Spleen (tissue), 7 donors: ENCODE results near the gene RAD51.
"Not testable (repeated sequence)": the region's sequence is repeated elsewhere in the genome, so short reads cannot be mapped to it uniquely, and the experiment has no call there.

ENCODE experiments used
- POLR2A ChIP-seq, 3 donors: fragments of 450-650 bp; IDR thresholded peaks; one replicate each; pipeline ENCODE4 v1.5.1; 2017; ENCODE audit warnings: antibody characterized with exemption in 3 of 3, mild to moderate bottlenecking in 1 of 3
- TF ChIP-seq, protein P1 (sequence below), 11 experiments: fragments of 200-600 bp in 7 of 11; fragments of 450-650 bp in 4 of 11; sonication (generic) in 4 of 11; IDR thresholded peaks in 8 of 11; conservative IDR thresholded peaks in 3 of 11; 1 replicate in 7 of 11; 2 replicates in 4 of 11; pipeline versions ENCODE4 v1.4.0 to v1.8.0; 2016 to 2021; ENCODE audit warnings: antibody characterized with exemption in 11 of 11, inconsistent platforms in 4 of 11, mild to moderate bottlenecking in 1 of 11
- donor health status: DM: no; HTN: no; CAD: no; lungs with moderate emphysema.
- donor health status: DM: no; HTN: no; CAD: no.
- donor health status: DM: no; HTN: no; CAD: no.

DNA sequence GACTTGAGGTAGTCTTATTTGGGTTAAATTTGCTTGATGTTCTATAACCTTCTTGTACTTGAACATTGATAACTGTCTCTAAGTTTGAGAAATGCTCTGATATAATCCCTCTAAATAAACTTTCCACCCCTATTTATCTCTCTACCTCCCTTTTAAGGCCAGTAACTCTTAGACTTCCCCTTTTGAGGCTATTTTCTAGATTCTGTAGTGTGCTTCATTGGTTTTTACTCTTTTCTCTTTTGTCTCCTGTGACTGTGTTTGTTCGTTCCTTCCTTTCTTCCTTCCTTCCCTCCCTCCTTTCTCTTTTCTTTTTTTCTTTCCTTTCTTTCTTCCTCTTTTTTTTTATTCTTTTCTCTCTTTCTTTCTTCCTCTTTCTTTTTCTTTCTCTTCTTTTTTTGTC, 14.0 kb upstream of the RAD51 start:
- TF ChIP-seq, protein P1, sequence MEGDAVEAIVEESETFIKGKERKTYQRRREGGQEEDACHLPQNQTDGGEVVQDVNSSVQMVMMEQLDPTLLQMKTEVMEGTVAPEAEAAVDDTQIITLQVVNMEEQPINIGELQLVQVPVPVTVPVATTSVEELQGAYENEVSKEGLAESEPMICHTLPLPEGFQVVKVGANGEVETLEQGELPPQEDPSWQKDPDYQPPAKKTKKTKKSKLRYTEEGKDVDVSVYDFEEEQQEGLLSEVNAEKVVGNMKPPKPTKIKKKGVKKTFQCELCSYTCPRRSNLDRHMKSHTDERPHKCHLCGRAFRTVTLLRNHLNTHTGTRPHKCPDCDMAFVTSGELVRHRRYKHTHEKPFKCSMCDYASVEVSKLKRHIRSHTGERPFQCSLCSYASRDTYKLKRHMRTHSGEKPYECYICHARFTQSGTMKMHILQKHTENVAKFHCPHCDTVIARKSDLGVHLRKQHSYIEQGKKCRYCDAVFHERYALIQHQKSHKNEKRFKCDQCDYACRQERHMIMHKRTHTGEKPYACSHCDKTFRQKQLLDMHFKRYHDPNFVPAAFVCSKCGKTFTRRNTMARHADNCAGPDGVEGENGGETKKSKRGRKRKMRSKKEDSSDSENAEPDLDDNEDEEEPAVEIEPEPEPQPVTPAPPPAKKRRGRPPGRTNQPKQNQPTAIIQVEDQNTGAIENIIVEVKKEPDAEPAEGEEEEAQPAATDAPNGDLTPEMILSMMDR (IDR thresholded peaks at IDR 0.05 in 8 of 11, conservative IDR thresholded peaks at IDR 0.05 in 3 of 11): not testable (repeated sequence)
- TF ChIP-seq POLR2A (IDR thresholded peaks at IDR 0.05): not testable (repeated sequence)
